Psoas muscle (tissue), 8 donors: ENCODE data around the gene JMJD7. TPM values are rescaled to one million over a fixed set of nuclear protein-coding genes. Genes with fewer than 3 reads are reported as not detected.

Experiments used
- ATAC-seq, 4 donors: fragments of 200-7000 bp; cut with Tn5 transposase; one replicate each; pipeline ENCODE4 v1.9.1; 2020; ENCODE audit warnings: moderate library complexity in 3 of 4, mild to moderate bottlenecking in 2 of 4
- DNase-seq, 2 donors: peaks; one replicate each; pipeline ENCODE4 v3.0.0-alpha.2; 2020
- H3K27ac ChIP-seq: fragments of 200-600 bp; one replicate; pipeline ENCODE4 v1.8.0; 2022
- H3K27me3 ChIP-seq, 3 donors: fragments of 200-600 bp in 1 of 3; one replicate each; pipeline versions ENCODE4 v1.6.1 to v1.8.0; 2013 to 2022; ENCODE audit warnings: low read length in 2 of 3, mild to moderate bottlenecking in 2 of 3, moderate library complexity in 1 of 3; ENCODE audit not compliant: insufficient read depth in 3 of 3
- H3K36me3 ChIP-seq, 2 donors: fragments of 200-600 bp in 1 of 2; one replicate each; pipeline versions ENCODE4 v1.6.1 to v1.8.0; 2013 to 2022; ENCODE audit warnings: low read depth in 1 of 2, mild to moderate bottlenecking in 1 of 2, moderate library complexity in 1 of 2; ENCODE audit not compliant: insufficient read depth in 1 of 2
- H3K4me1 ChIP-seq: fragments of 200-600 bp; one replicate; pipeline ENCODE4 v1.8.0; 2022
- H3K4me3 ChIP-seq: fragments of 200-600 bp; one replicate; pipeline ENCODE4 v1.8.0; 2022; ENCODE audit warnings: mild to moderate bottlenecking
- H3K9me3 ChIP-seq: fragments of 200-600 bp; one replicate; pipeline ENCODE4 v1.8.0; 2022
- CTCF ChIP-seq: fragments of 200-600 bp; IDR thresholded peaks from one replicate; pipeline ENCODE4 v1.8.0; 2022; ENCODE audit warnings: antibody characterized with exemption
- WGBS, 3 donors: extraction: QIAGEN DNeasy Blood & Tissue Kit; methylation state at CpG; one replicate each; pipeline versions ENCODE4 v1.1.6 to v1.1.7; 2013; 5-methylcytosine and 5-hydroxymethylcytosine counted together
- intact Hi-C, 2 donors: fragments of 100-400 bp; cut with DNase I; formaldehyde crosslinking; loops; one replicate each; pipeline versions ENCODE4 v1.11.0 to v1.14.2; 2022
- polyA plus RNA-seq, 3 donors: library from polyadenylated mRNA; stranded (reverse); fragments of 200-250 nt; gene quantifications; one replicate each; pipeline ENCODE4 v1.2.3, GENCODE V29; 2013
- total RNA-seq, 4 donors: library from RNA; stranded (reverse); fragmentation: NEBNext Ultra II Directional in 2 of 4; extraction: Animal tissue kit (Norgen Biotek cat#: 25700) in 2 of 4; gene quantifications; one replicate each; pipeline versions ENCODE4 v1.2.1 to v1.2.4, GENCODE V29; 2021 to 2023
- donor health status: healthy with polysubstance abuse.
- donor health status: DM: no; HTN: no; CAD: no; lungs with moderate emphysema.
- donor health status: Bipolar disorder and iron deficiency.
- donor health status: healthy.
- donor health status: DM: yes; HTN: yes; CAD: no.
- donor health status: DM: no; HTN: no; CAD: no.
- donor health status: DM: no; HTN: no; CAD: no.
- donor health status: DM: yes; HTN: yes; CAD: no.

JMJD7 gene
- total and polyA plus RNA-seq, 7 donors, result 4.4 to 8.0 (median 6.4) TPM

DNA sequence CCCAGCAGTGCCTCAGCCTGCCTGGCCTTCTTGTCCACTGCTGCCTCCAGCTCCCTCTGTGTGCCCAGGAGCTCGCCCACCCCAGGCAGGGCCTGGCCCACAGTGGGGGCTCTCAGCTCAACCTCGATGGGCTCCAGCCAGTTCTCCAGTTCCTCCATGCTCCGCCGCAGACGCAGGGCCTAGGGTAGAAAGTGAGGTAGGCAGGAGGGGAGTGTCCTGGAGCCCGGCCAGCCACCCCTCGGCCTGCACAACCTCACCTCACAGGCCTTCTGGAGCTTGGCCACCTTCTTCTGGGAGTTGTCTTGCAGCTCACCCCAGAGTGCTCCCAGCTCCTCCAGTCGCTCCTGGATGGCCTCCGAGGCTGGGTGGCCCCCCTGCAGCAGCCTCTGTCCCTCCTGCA is 29.4 kb downstream of the JMJD7 start:
- Histone ChIP-seq H3K27ac (no peak overlapping the region), H3K27me3 (peaks cover 0 to 12% (median 4%) of the 10 kb centered on the region in 3 donors), H3K36me3 (no peaks in the 10 kb centered on the region), H3K9me3 (no peaks in the 10 kb centered on the region), H3K4me3 (no peak overlapping the region), H3K4me1 (no peaks in the 10 kb centered on the region)
- DNase-seq, result no peak
- no peak for ATAC-seq
- no peak for TF ChIP-seq CTCF
- 89 to 94% (median 93%) methylated on average over 7 to 9 of the region's 9 CpGs for WGBS, 3 donors
- intact Hi-C loops, result no loop called here

DNA sequence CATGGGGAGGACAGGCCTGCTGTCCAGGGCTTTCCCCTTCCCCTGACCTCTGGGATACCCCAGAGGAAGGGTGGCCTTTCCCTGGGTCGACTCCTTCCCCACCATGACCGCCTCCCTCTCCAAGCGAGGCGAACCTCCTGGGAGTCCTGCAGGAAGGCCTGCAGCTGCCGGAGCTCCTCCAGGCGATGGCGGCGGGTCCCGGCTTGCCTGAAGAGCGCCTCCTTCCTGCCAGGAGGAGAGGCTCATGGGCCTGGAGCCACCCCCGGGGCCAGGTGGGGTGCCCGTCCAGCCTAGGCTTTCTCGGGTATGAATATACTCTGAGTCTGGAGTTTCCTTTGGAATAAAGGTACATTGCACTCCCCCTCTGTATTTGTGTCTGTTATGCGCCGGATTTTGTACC is 30.9 kb downstream of the JMJD7 start:
- WGBS, 3 donors, result 72 to 86% (median 77%) methylated on average over 15 of the region's 15 CpGs
- no peak for ATAC-seq
- Histone ChIP-seq H3K27me3 (peaks cover 0 to 3% (median 2%) of the 10 kb centered on the region in 3 donors), H3K4me3 (no peak overlapping the region), H3K4me1 (no peaks in the 10 kb centered on the region), H3K36me3 (no peaks in the 10 kb centered on the region), H3K9me3 (no peaks in the 10 kb centered on the region), H3K27ac (no peak overlapping the region)
- intact Hi-C loops, result no loop called here
- DNase-seq, result no peak
- no peak for TF ChIP-seq CTCF

- H3K27ac ChIP-seq, result no peak overlapping the region
- H3K27me3 ChIP-seq, result peaks cover 0 to 1% (median 0%) of the 10 kb centered on the region in 3 donors
- H3K4me1 ChIP-seq, result no peaks in the 10 kb centered on the region
- ATAC-seq (no peak), DNase-seq (no peak)
- no peaks in the 10 kb centered on the region for H3K9me3 ChIP-seq
- intact Hi-C loops, result no loop called here
- H3K36me3 ChIP-seq, result no peaks in the 10 kb centered on the region
- TF ChIP-seq CTCF, result no peak
- no peak overlapping the region for H3K4me3 ChIP-seq
- 62 to 68% (median 63%) methylated on average over 15 of the region's 15 CpGs for WGBS, 3 donors
Observed at GRCh38 chr15:41860049-41860828, 32.3 kb downstream of the JMJD7 start.

DNA sequence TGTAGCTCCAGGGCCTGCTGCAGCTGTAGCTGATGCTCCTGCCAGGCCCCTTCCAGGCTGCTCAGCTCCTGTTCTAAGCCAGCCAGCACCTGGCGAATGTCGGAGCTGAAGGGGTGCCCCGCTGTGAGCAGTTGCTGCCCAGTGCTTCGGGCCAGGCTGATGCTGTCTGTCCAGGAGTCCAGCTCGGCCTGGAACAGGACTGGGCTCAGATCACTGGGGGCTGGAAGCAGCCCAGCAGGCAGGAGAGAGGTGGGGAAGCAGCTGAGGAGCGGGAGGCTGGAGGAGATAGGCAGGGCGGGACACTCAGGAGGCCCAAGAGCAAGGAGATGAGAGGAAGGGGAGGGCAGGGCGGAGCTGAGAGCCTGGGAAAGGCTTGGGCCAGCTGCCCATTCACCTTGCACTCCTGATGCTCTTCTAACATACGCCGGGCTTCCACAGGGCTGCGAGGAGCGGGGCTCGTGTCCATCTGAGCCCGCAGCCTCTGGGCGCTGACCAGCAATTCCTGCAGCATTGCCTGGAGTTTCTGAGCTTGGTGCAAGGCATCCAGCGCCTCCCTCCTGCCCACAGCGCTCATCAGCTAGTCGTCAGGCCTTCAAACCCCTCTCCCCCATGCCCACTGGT is 34.0 kb downstream of the JMJD7 start:
- H3K9me3 ChIP-seq, result no peaks in the 10 kb centered on the region
- ATAC-seq (no peak), DNase-seq (no peak)
- H3K27ac ChIP-seq, result no peak overlapping the region
- H3K36me3 ChIP-seq, result no peaks in the 10 kb centered on the region
- intact Hi-C loops, result no loop called here
- H3K4me1 ChIP-seq, result no peaks in the 10 kb centered on the region
- TF ChIP-seq CTCF, result no peak
- H3K27me3 ChIP-seq, result no peaks in the 10 kb centered on the region
- 80 to 83% (median 80%) methylated on average over 15 to 18 of the region's 18 CpGs for WGBS, 3 donors
- H3K4me3 ChIP-seq, result no peak overlapping the region
